ENCODE measurements around the gene ABHD15. TPM values are rescaled to one million over a fixed set of nuclear protein-coding genes. Genes with fewer than 3 reads are reported as not detected.

Gene ABHD15
- total and polyA plus RNA-seq, 2 donors (not counting 1 experiment from before 2014, with no cell fraction given) = 10.9 to 44.1 TPM

DNA sequence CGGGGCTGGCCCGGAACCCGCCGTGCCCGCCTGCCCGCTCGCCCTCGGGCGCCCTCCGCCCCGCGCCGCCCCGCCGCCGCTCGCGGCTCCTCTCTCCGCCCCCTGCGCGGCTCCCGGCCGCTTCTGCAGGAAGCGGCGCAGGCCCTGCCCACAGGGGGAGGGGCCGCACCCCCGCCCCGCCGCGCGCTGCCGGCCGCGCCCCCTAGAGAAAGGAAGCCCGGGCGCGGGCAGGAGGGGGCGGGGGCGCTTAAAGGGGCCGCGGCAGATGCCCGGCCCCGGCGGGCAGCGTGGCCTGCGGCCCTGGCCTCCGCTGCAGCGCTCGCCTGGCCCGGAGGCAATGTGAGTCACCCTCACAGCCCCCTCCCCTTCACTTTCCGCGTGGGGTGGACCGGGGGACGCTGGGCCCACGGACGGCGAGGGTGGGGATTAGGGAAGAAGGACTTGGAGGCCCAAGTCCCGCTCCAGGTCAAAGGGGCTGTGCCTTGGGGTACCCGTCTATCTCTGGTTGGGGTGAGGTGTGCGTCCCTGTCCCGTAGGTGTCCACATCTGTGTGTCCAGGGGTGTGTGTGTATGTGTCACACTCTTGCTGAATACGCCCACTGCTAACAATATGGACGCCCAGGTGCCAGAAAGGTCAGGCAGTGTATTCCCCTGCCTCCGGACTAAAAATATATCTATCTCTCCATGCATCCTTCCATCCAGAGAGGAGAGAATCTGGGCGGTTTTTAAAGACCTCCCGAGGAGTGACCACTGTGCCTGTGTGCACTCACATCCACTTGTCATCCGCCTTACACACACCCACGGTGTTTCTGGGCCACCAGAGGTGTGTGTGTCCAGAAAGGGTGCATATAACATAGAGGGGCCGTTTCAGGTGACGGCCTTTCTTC, 22.9 kb upstream of the ABHD15 start, which contains the start of gene GIT1:
Gene GIT1 (minus strand): TSS at position 125 of the 887 bp plus-strand sequence. CDS start 270 bp downstream, outside the sequence.
- peak within 1 kb of the TSS; percentile 99 for H3K4me2 ChIP-seq (replicated peaks; ENCODE audit: low read depth, low read length, poor library complexity, severe bottlenecking)
- POLR2A ChIA-PET = no interaction called here
- 2% methylated on average over 55 of the region's 70 CpGs for WGBS (ENCODE audit: insufficient coverage)
- H3K27me3 Mint-ChIP-seq = no peaks in the 10 kb centered on the region
- H3K4me1 Mint-ChIP-seq = peaks cover 69% of the 10 kb centered on the region
- H3K79me2 ChIP-seq (ENCODE audit: control insufficient read depth, insufficient read depth, low read length) = peaks cover 48% of the 10 kb centered on the region
- peak within 1 kb of the TSS; percentile 99 for H2AFZ ChIP-seq (ENCODE audit: insufficient read depth, low read depth, low read length, poor library complexity, severe bottlenecking)
- H3K4me3 ChIP-seq (ENCODE audit: control extremely low read depth in 1 of 5, extremely low read depth in 1 of 5, insufficient read depth in 1 of 5, low read depth in 2 of 5, low read length in 4 of 5) = peak within 1 kb of the TSS; percentile 58 to 96 (median 69)
- peak within 1 kb of the TSS; percentile 85 for H3K9ac ChIP-seq (ENCODE audit: low read length)
- H3K27ac ChIP-seq (ENCODE audit: low read length in 2 of 2) = peak within 1 kb of the TSS; percentile 46 to 51
- H3K27ac Mint-ChIP-seq = peak within 1 kb of the TSS; percentile 94
- no peaks in the 10 kb centered on the region for H3K36me3 ChIP-seq (replicated peaks in 1 of 2; ENCODE audit: control extremely low read depth in 1 of 2, control insufficient read depth in 1 of 2, extremely low read depth in 1 of 2, insufficient read depth in 2 of 2, low read length in 1 of 2)
- H3K9me3 ChIP-seq (ENCODE audit: control extremely low read depth in 1 of 3, control insufficient read depth in 2 of 3, insufficient read depth in 1 of 3, low read length in 2 of 3) = peaks cover 0 to 2% (median 0%) of the 10 kb centered on the region in 3 donors
- TF ChIP-seq, protein P1, sequence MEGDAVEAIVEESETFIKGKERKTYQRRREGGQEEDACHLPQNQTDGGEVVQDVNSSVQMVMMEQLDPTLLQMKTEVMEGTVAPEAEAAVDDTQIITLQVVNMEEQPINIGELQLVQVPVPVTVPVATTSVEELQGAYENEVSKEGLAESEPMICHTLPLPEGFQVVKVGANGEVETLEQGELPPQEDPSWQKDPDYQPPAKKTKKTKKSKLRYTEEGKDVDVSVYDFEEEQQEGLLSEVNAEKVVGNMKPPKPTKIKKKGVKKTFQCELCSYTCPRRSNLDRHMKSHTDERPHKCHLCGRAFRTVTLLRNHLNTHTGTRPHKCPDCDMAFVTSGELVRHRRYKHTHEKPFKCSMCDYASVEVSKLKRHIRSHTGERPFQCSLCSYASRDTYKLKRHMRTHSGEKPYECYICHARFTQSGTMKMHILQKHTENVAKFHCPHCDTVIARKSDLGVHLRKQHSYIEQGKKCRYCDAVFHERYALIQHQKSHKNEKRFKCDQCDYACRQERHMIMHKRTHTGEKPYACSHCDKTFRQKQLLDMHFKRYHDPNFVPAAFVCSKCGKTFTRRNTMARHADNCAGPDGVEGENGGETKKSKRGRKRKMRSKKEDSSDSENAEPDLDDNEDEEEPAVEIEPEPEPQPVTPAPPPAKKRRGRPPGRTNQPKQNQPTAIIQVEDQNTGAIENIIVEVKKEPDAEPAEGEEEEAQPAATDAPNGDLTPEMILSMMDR (IDR thresholded peaks at IDR 0.05) = no peak
- no peak for TF ChIP-seq EZH2 (IDR thresholded peaks at IDR 0.05; ENCODE audit: borderline replicate concordance, insufficient read depth, low read depth, low read length, poor library complexity, severe bottlenecking)
- DNase-seq (peak; percentile 90), ATAC-seq (ENCODE audit: low read depth) (peak; percentile 82)
- intact Hi-C loops (cut with micrococcal nuclease) = loop anchor here (1.0 to 5.0 kb wide), 4 partner anchors 21 to 527 kb away; partner anchors contain the start of genes NSRP1 and TP53I13
- peak within 1 kb of the TSS; percentile 91 for H3K4me3 Mint-ChIP-seq
- H3K27me3 ChIP-seq (replicated peaks in 1 of 4; ENCODE audit: control extremely low read depth in 1 of 4, control insufficient read depth in 3 of 4, insufficient read depth in 4 of 4, low read length in 3 of 4) = peaks cover 0 to 7% (median 2%) of the 10 kb centered on the region in 4 experiments
- H4K20me1 ChIP-seq (ENCODE audit: control insufficient read depth, insufficient read depth, low read length, poor library complexity, severe bottlenecking) = peaks cover 27% of the 10 kb centered on the region
- H3K4me1 ChIP-seq (ENCODE audit: control insufficient read depth in 2 of 2, insufficient read depth in 2 of 2, low read length in 2 of 2) = peaks cover 62 to 75% of the 10 kb centered on the region in 2 donors
- no peaks in the 10 kb centered on the region for H3K9me3 Mint-ChIP-seq (ENCODE audit: insufficient read depth)
- CTCF ChIA-PET = interaction anchor here (3.2 to 24.3 kb wide), 4 partner anchors 11 to 28 kb away, joined by 21 to 336 read pairs (median 110); partner anchors contain the start of gene ABHD15

Data from B cell (primary cell).